SK-N-SH (cell line): ENCODE data around the gene ZNF154. TPM values are rescaled to one million over a fixed set of nuclear protein-coding genes. Genes with fewer than 3 reads are reported as not detected.

Experiments
- CTCF ChIA-PET: fragments of 300-600, 350-600 bp; formaldehyde crosslinking; extraction: SDS; loops from one replicate; lab custom pipeline; 2021; lab: Yijun Ruan, JAX
- POLR2A ChIA-PET: fragments of 350-600 bp; sonication (Branson Sonifier 250); formaldehyde crosslinking; extraction: SDS; loops from one replicate; lab custom pipeline; 2020; ENCODE audit warnings: antibody characterized with exemption, inconsistent platforms; lab: Yijun Ruan, JAX
- DNase-seq: peaks from one replicate; pipeline ENCODE4 v3.0.0; 2012
- H2AFZ ChIP-seq: fragments of 200-600 bp; sonication (generic); 2 replicates; pipeline ENCODE4 v1.8.1; 2016; ENCODE audit warnings: antibody characterized with exemption, mild to moderate bottlenecking, low read depth
- H3F3A ChIP-seq: fragments of 200-600 bp; sonication (generic); replicated peaks from 2 replicates; pipeline ENCODE3; 2016; ENCODE audit warnings: antibody characterized with exemption, mild to moderate bottlenecking; ENCODE audit not compliant: insufficient read depth
- H3K27ac ChIP-seq, 2 experiments: fragments of 200-500 bp in 1 of 2; fragments of 200-600 bp in 1 of 2; sonication (Bioruptor generic) in 1 of 2; sonication (generic), shearing (Covaris generic) in 1 of 2; 2 replicates each; pipeline versions ENCODE4 v1.5.1 to v1.6.1; 2014 to 2016; ENCODE audit warnings: low read depth in 2 of 2, inconsistent platforms in 1 of 2, low read length in 1 of 2, mild to moderate bottlenecking in 1 of 2, mixed read lengths in 1 of 2
- H3K27me3 ChIP-seq: fragments of 200-600 bp; sonication (generic), shearing (Covaris generic); 2 replicates; pipeline ENCODE4 v1.6.1; 2016; ENCODE audit warnings: mixed run types; ENCODE audit not compliant: insufficient read depth
- H3K36me3 ChIP-seq, 2 experiments: fragments of 200-500 bp in 1 of 2; fragments of 200-600 bp in 1 of 2; sonication (Bioruptor generic) in 1 of 2; sonication (generic) in 1 of 2; replicated peaks in 1 of 2; 2 replicates each; pipeline versions ENCODE3 to v1.5.1; 2014 to 2016; ENCODE audit warnings: low read length in 1 of 2, mild to moderate bottlenecking in 1 of 2; ENCODE audit not compliant: insufficient read depth in 2 of 2, control insufficient read depth in 1 of 2
- H3K4me1 ChIP-seq, 2 experiments: fragments of 200-500 bp in 1 of 2; fragments of 200-600 bp in 1 of 2; sonication (Bioruptor generic) in 1 of 2; sonication (generic), shearing (Covaris generic) in 1 of 2; 2 replicates each; pipeline versions ENCODE4 v1.5.1 to v1.6.1; 2014 to 2016; ENCODE audit warnings: low read depth in 1 of 2, low read length in 1 of 2, mixed run types in 1 of 2; ENCODE audit not compliant: insufficient read depth in 2 of 2, control insufficient read depth in 1 of 2
- H3K4me2 ChIP-seq: fragments of 200-600 bp; sonication (generic), shearing (Covaris generic); 2 replicates; pipeline ENCODE4 v1.6.1; 2017; ENCODE audit warnings: mixed run types
- H3K4me3 ChIP-seq, 2 experiments: fragments of 200-500 bp in 1 of 2; fragments of 200-600 bp in 1 of 2; sonication (Bioruptor generic) in 1 of 2; sonication (generic), shearing (Covaris generic) in 1 of 2; 2 replicates each; pipeline versions ENCODE4 v1.5.1 to v1.8.1; 2014 to 2016; ENCODE audit warnings: low read depth in 2 of 2, inconsistent platforms in 1 of 2, low read length in 1 of 2, mild to moderate bottlenecking in 1 of 2, mixed read lengths in 1 of 2, moderate library complexity in 1 of 2
- H3K79me2 ChIP-seq: fragments of 200-600 bp; sonication (generic); 2 replicates; pipeline ENCODE4 v1.8.1; 2017; ENCODE audit warnings: mild to moderate bottlenecking; ENCODE audit not compliant: insufficient read depth
- H3K9ac ChIP-seq: fragments of 200-600 bp; sonication (generic); 2 replicates; pipeline ENCODE4 v1.6.1; 2017; ENCODE audit warnings: mixed run types
- H3K9me2 ChIP-seq: fragments of 200-600 bp; sonication (generic); 2 replicates; pipeline ENCODE4 v1.6.1; 2017; ENCODE audit warnings: mixed run types
- H3K9me3 ChIP-seq: fragments of 200-600 bp; sonication (generic); 2 replicates; pipeline ENCODE4 v1.6.1; 2017; ENCODE audit warnings: mixed run types, mild to moderate bottlenecking, moderate library complexity
- H4K20me1 ChIP-seq: fragments of 200-600 bp; sonication (generic); 2 replicates; pipeline ENCODE4 v1.6.1; 2017; ENCODE audit warnings: mild to moderate bottlenecking, mixed run types; ENCODE audit not compliant: insufficient read depth
- CTCF ChIP-seq: fragments of 200-600 bp; sonication (generic); IDR thresholded peaks from 2 replicates; pipeline ENCODE4 v1.6.1; 2017; ENCODE audit warnings: antibody characterized with exemption, mild to moderate bottlenecking, moderate library complexity
- ELF1 ChIP-seq: IDR thresholded peaks from 2 replicates; pipeline ENCODE4 v1.4.0; 2012
- EZH2phosphoT487 ChIP-seq: fragments of 200-600 bp; sonication (generic); IDR thresholded peaks from 2 replicates; pipeline ENCODE4 v1.6.1; 2017; ENCODE audit warnings: low read depth, mixed run types, mild to moderate bottlenecking, antibody characterized with exemption, moderate library complexity, borderline replicate concordance
- FOSL2 ChIP-seq: IDR thresholded peaks from 2 replicates; pipeline ENCODE4 v1.4.0; 2012; ENCODE audit warnings: low read depth, mild to moderate bottlenecking, moderate library complexity, borderline replicate concordance
- FOXJ3 ChIP-seq: sonication (generic); formaldehyde crosslinking; IDR thresholded peaks from 2 replicates; pipeline ENCODE4 v1.5.1; 2020; ENCODE audit warnings: mild to moderate bottlenecking, missing genetic modification reagents
- GATA2 ChIP-seq: sonication (generic); formaldehyde crosslinking; IDR thresholded peaks from 2 replicates; pipeline ENCODE4 v1.5.0; 2020; ENCODE audit warnings: mild to moderate bottlenecking, missing genetic modification reagents
- MAX ChIP-seq: IDR thresholded peaks from 2 replicates; pipeline ENCODE4 v1.4.0; 2012; ENCODE audit warnings: low read depth
- MEF2A ChIP-seq: IDR thresholded peaks from 2 replicates; pipeline ENCODE4 v1.4.0; 2012; ENCODE audit warnings: low read depth, borderline replicate concordance
- NRF1 ChIP-seq: IDR thresholded peaks from 2 replicates; pipeline ENCODE4 v1.6.1; 2012; ENCODE audit warnings: low read depth, mild to moderate bottlenecking, low read length
- PBX3 ChIP-seq: IDR thresholded peaks from 2 replicates; pipeline ENCODE4; 2012
- REST ChIP-seq: IDR thresholded peaks from 2 replicates; pipeline ENCODE4 v1.6.1; 2012; ENCODE audit warnings: mild to moderate bottlenecking, low read depth, low read length, moderate library complexity
- RFX5 ChIP-seq: IDR thresholded peaks from 2 replicates; pipeline ENCODE4 v1.6.1; 2012; ENCODE audit warnings: mild to moderate bottlenecking, improper control_type of control experiment, low read length
- SIN3A ChIP-seq: IDR thresholded peaks from 2 replicates; pipeline ENCODE4 v1.6.1; 2012; ENCODE audit warnings: low read depth, mild to moderate bottlenecking, low read length, moderate library complexity, borderline replicate concordance
- TAF1 ChIP-seq: IDR thresholded peaks from 2 replicates; pipeline ENCODE4 v1.6.1; 2012; ENCODE audit warnings: low read depth, mild to moderate bottlenecking, low read length, moderate library complexity, borderline replicate concordance
- TCF12 ChIP-seq: IDR thresholded peaks from 2 replicates; pipeline ENCODE4 v1.4.0; 2012
- TEAD4 ChIP-seq: IDR thresholded peaks from 2 replicates; pipeline ENCODE4 v1.4.0; 2012; ENCODE audit warnings: mild to moderate bottlenecking, borderline replicate concordance; ENCODE audit not compliant: insufficient read depth
- USF1 ChIP-seq: IDR thresholded peaks from 2 replicates; pipeline ENCODE4 v1.4.0; 2012; ENCODE audit warnings: low read depth, borderline replicate concordance
- YY1 ChIP-seq: IDR thresholded peaks from 2 replicates; pipeline ENCODE4 v1.4.0; 2012; ENCODE audit warnings: low read depth, mild to moderate bottlenecking
- WGBS: methylation state at CpG from one replicate; pipeline ENCODE4 v1.1.6; 2017; ENCODE audit warnings: low lambda C conversion rate; 5-methylcytosine and 5-hydroxymethylcytosine counted together
- polyA plus RNA-seq, 3 experiments: library from polyadenylated mRNA; depleted of rRNA; stranded (reverse); fragments of >200 nt; gene quantifications; 2 replicates each; pipeline ENCODE4 v1.2.3, GENCODE V29; 2012

Gene ZNF154
- polyA plus RNA-seq, 1 of the 3 experiments (the other 2 are of a cell fraction): not detected

GRCh38 chr19:57687363-57688010, 21.5 kb downstream of the ZNF154 start:
- Histone ChIP-seq H3K9me2 (no peaks in the 10 kb centered on the region), H3K27ac (no peak overlapping the region), H2AFZ (no peak overlapping the region), H3K9me3 (peaks cover 20% of the 10 kb centered on the region), H3K27me3 (no peaks in the 10 kb centered on the region), H3K4me3 (no peak overlapping the region; a peak in 1 of 4 replicates), H3K4me2 (no peak overlapping the region), H3K9ac (no peak overlapping the region), H3K79me2 (peaks cover 95% of the 10 kb centered on the region), H4K20me1 (no peaks in the 10 kb centered on the region), H3K36me3 (peaks cover 45 to 59% of the 10 kb centered on the region in 2 experiments), H3K4me1 (peaks cover 4 to 5% of the 10 kb centered on the region in 2 experiments; a peak in 1 of 4 replicates), H3F3A (no peaks in the 10 kb centered on the region)
- TF ChIP-seq FOXJ3 (CRISPR knock-in tag): no peak
- no peak for TF ChIP-seq YY1
- TF ChIP-seq MEF2A: no peak
- TF ChIP-seq MAX: no peak
- TF ChIP-seq ELF1: no peak
- no peak for TF ChIP-seq RFX5
- TF ChIP-seq NRF1: no peak
- ChIA-PET CTCF (no interaction called here), POLR2A (no interaction called here)
- 97% methylated on average over 12 of the region's 12 CpGs for WGBS
- DNase-seq: no peak

- 100% methylated on average over 1 of the region's 3 CpGs for WGBS
- H3F3A ChIP-seq: no peaks in the 10 kb centered on the region
- peaks cover 15% of the 10 kb centered on the region for H3K9me3 ChIP-seq
- CTCF ChIA-PET: no interaction called here
- peaks cover 94% of the 10 kb centered on the region for H3K79me2 ChIP-seq
- no peak overlapping the region for H3K4me2 ChIP-seq
- no peaks in the 10 kb centered on the region for H3K27me3 ChIP-seq
- no peak overlapping the region for H2AFZ ChIP-seq
- H3K9ac ChIP-seq: no peak overlapping the region
- POLR2A ChIA-PET: no interaction called here
- no peak overlapping the region for H3K27ac ChIP-seq
- peak overlapping the region in 1 of 2 experiments; percentile 17; a peak in 1 of 4 replicates for H3K4me3 ChIP-seq
- no peaks in the 10 kb centered on the region for H3K9me2 ChIP-seq
- H3K4me1 ChIP-seq: peaks cover 5 to 6% of the 10 kb centered on the region in 2 experiments; a peak in 1 of 4 replicates
- DNase-seq: no peak
- no peaks in the 10 kb centered on the region for H4K20me1 ChIP-seq
- H3K36me3 ChIP-seq: peaks cover 45 to 59% of the 10 kb centered on the region in 2 experiments
- TF ChIP-seq ELF1 (no peak), GATA2 (CRISPR knock-in tag) (no peak), TCF12 (no peak), SIN3A (no peak), RFX5 (no peak), MEF2A (no peak), USF1 (no peak), PBX3 (no peak), NRF1 (no peak), EZH2phosphoT487 (no peak), TAF1 (no peak), YY1 (no peak), FOSL2 (no peak), TEAD4 (no peak), CTCF (no peak), REST (no peak)
These were observed 22.3 kb downstream of the ZNF154 start for GRCh38 chr19:57686727-57687126.
